GM23338 (cell line): ENCODE data around the gene SRP68. TPM values are rescaled to one million over a fixed set of nuclear protein-coding genes. Genes with fewer than 3 reads are reported as not detected.

Experiments used
- ATAC-seq: fragments of 200-7000 bp; cut with Tn5 transposase; 3 replicates; pipeline ENCODE4 v1.9.1; 2020
- DNase-seq: peaks from one replicate; pipeline ENCODE4 v3.0.0-alpha.2; 2015; ENCODE audit warnings: low spot score
- H2AFZ ChIP-seq: fragments of 200-600 bp; sonication (generic); 2 replicates; pipeline ENCODE4 v1.8.0; 2016; ENCODE audit warnings: antibody characterized with exemption, mild to moderate bottlenecking, moderate library complexity
- H3F3A ChIP-seq: fragments of 200-600 bp; sonication (generic); replicated peaks from 2 replicates; pipeline ENCODE4 v1.8.0; 2017; ENCODE audit warnings: antibody characterized with exemption, mixed run types, low read depth
- H3K27ac ChIP-seq: fragments of 200-600 bp; sonication (generic); 2 replicates; pipeline ENCODE4 v1.6.1; 2016; ENCODE audit warnings: low read depth
- H3K27me3 ChIP-seq: fragments of 200-600 bp; sonication (generic); 2 replicates; pipeline ENCODE4 v1.8.0; 2016; ENCODE audit warnings: mild to moderate bottlenecking, mixed run types, moderate library complexity; ENCODE audit not compliant: insufficient read depth
- H3K36me3 ChIP-seq: fragments of 200-600 bp; sonication (generic); 2 replicates; pipeline ENCODE4 v1.8.0; 2016; ENCODE audit warnings: mild to moderate bottlenecking; ENCODE audit not compliant: insufficient read depth
- H3K4me1 ChIP-seq: fragments of 200-600 bp; sonication (generic); 2 replicates; pipeline ENCODE4 v1.8.0; 2016; ENCODE audit warnings: mild to moderate bottlenecking, moderate library complexity; ENCODE audit not compliant: insufficient read depth
- H3K4me2 ChIP-seq: fragments of 200-600 bp; sonication (generic); 2 replicates; pipeline ENCODE4 v1.7.1; 2017; ENCODE audit warnings: mixed run types
- H3K4me3 ChIP-seq: fragments of 200-600 bp; sonication (generic); 2 replicates; pipeline ENCODE4 v1.6.1; 2016; ENCODE audit warnings: mixed run types
- H3K79me2 ChIP-seq: fragments of 200-600 bp; sonication (generic); replicated peaks from 2 replicates; pipeline ENCODE4 v1.8.0; 2017; ENCODE audit warnings: mild to moderate bottlenecking; ENCODE audit not compliant: insufficient read depth
- H3K9me2 ChIP-seq: fragments of 200-600 bp; sonication (generic); 2 replicates; pipeline ENCODE4 v1.8.0; 2017; ENCODE audit not compliant: insufficient read depth
- H4K20me1 ChIP-seq: fragments of 200-600 bp; sonication (generic); replicated peaks from 2 replicates; pipeline ENCODE4 v1.8.0; 2017; ENCODE audit warnings: mild to moderate bottlenecking; ENCODE audit not compliant: insufficient read depth
- H3K27ac Mint-ChIP-seq: 2 replicates; pipeline ENCODE4 v1.8.0; 2020; ENCODE audit warnings: inconsistent platforms, mild to moderate bottlenecking, moderate library complexity, mixed read lengths
- H3K27me3 Mint-ChIP-seq: 3 replicates; pipeline ENCODE4 v1.8.0; 2022; ENCODE audit warnings: low read depth, mild to moderate bottlenecking, moderate library complexity, mixed read lengths, inconsistent platforms; ENCODE audit not compliant: insufficient read depth, poor library complexity
- H3K36me3 Mint-ChIP-seq: 3 replicates; pipeline ENCODE4 v1.8.0; 2021; ENCODE audit warnings: low read depth, mild to moderate bottlenecking, inconsistent platforms, moderate library complexity, mixed read lengths
- H3K4me1 Mint-ChIP-seq: 3 replicates; pipeline ENCODE4 v1.8.0; 2020; ENCODE audit warnings: mild to moderate bottlenecking, inconsistent platforms, mixed read lengths
- H3K4me3 Mint-ChIP-seq: 3 replicates; pipeline ENCODE4 v1.8.0; 2021; ENCODE audit warnings: moderate library complexity, mild to moderate bottlenecking, inconsistent platforms, mixed read lengths
- H3K9me3 Mint-ChIP-seq: 3 replicates; pipeline ENCODE4 v1.8.0; 2020; ENCODE audit warnings: moderate library complexity, mild to moderate bottlenecking, inconsistent platforms, mixed read lengths
- CREB1 ChIP-seq: fragments of 250-450 bp; sonication (Bioruptor Pico); IDR thresholded peaks from 2 replicates; pipeline ENCODE4 v1.5.0; 2020; ENCODE audit warnings: low read depth, mild to moderate bottlenecking, moderate library complexity
- ETS1 ChIP-seq: IDR thresholded peaks from 2 replicates; pipeline ENCODE4 v1.6.1; 2016; ENCODE audit warnings: antibody characterized with exemption
- EZH2 ChIP-seq: fragments of 200-600 bp; sonication (generic); IDR thresholded peaks from one replicate; pipeline ENCODE4 v1.8.0; 2017; ENCODE audit warnings: antibody characterized with exemption, mild to moderate bottlenecking, low read depth; ENCODE audit not compliant: unreplicated experiment
- EZH2phosphoT487 ChIP-seq: fragments of 200-600 bp; sonication (generic); IDR thresholded peaks from one replicate; pipeline ENCODE4 v1.8.1; 2018; ENCODE audit warnings: antibody characterized with exemption; ENCODE audit not compliant: unreplicated experiment
- JUNB ChIP-seq: IDR thresholded peaks from one replicate; pipeline ENCODE4 v1.6.1; 2016; ENCODE audit warnings: antibody characterized with exemption; ENCODE audit not compliant: unreplicated experiment
- NANOG ChIP-seq: IDR thresholded peaks from 2 replicates; pipeline ENCODE4 v1.6.1; 2016; ENCODE audit warnings: antibody characterized with exemption, borderline replicate concordance
- POLR2AphosphoS5 ChIP-seq: IDR thresholded peaks from 2 replicates; pipeline ENCODE4 v1.6.1; 2016; ENCODE audit warnings: antibody characterized with exemption, low read depth
- STAT1 ChIP-seq: IDR thresholded peaks from one replicate; pipeline ENCODE4 v1.6.1; 2016; ENCODE audit warnings: antibody characterized with exemption; ENCODE audit not compliant: unreplicated experiment
- ZNF114 ChIP-seq: fragments of 250-450 bp; sonication (Bioruptor Pico); IDR thresholded peaks from 2 replicates; pipeline ENCODE4 v1.5.0; 2020; ENCODE audit warnings: mild to moderate bottlenecking, moderate library complexity
- ZNF331 ChIP-seq: fragments of 250-450 bp; sonication (Bioruptor Pico); IDR thresholded peaks from 2 replicates; pipeline ENCODE4 v1.5.0; 2020; ENCODE audit warnings: low read depth, mild to moderate bottlenecking, moderate library complexity
- ZNF462 ChIP-seq: fragments of 250-450 bp; sonication (Bioruptor Pico); IDR thresholded peaks from 2 replicates; pipeline ENCODE4 v1.5.0; 2020; ENCODE audit warnings: mild to moderate bottlenecking, moderate library complexity
- polyA plus RNA-seq: library from polyadenylated mRNA; unstranded; fragments of >200 nt; fragmentation: Nextera tagmentation; extraction: Ambion mirVana; gene quantifications from 2 replicates; pipeline ENCODE4 v1.2.1, GENCODE V29; 2016
- total RNA-seq: library from RNA; depleted of rRNA; stranded (reverse); fragments of >200 nt; shearing (Covaris generic); gene quantifications from 2 replicates; pipeline ENCODE4 v1.2.3, GENCODE V29; 2014
- TF ChIP-seq, protein P1 (sequence below), 2 experiments: fragments of 200-600 bp in 1 of 2; sonication (generic) in 1 of 2; conservative IDR thresholded peaks; 2 replicates each; pipeline versions ENCODE4 v1.5.1 to v1.6.1; 2016 to 2017; ENCODE audit warnings: antibody characterized with exemption in 2 of 2, low read depth in 2 of 2, mild to moderate bottlenecking in 2 of 2, moderate library complexity in 1 of 2
- TF ChIP-seq, protein P2 (sequence below): IDR thresholded peaks from one replicate; pipeline ENCODE4 v1.6.1; 2018; ENCODE audit warnings: antibody characterized with exemption; ENCODE audit not compliant: unreplicated experiment

SRP68 gene
- total and polyA plus RNA-seq, 2 experiments from 2014 or later: 30.7 to 62.8 TPM

DNA sequence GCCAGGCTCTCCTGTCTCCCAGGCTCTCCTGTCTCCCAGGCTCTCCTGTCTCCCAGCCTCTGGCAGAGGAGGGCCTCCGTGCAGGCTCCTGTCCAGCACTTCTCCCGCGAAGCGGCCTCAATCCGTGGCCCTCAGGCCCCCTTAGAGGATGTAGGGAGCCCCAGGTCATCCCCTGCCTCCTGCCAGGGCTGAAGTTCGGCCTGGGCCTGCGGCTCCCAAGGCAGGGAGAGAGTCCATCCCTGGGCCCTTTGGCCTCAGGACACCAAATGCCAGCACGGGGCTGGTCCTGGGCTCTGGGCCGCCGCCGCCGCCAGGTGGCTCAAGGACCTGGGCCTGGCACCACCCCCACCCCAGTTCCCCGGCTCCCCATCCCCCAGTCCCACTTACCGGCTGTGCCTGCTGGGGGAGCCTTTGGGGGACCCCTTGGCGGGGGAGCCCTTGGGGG is 45.6 kb downstream of the SRP68 start:
- Mint-ChIP-seq H3K4me3 (no peak overlapping the region), H3K4me1 (peaks cover 18% of the 10 kb centered on the region)

More for the DNA sequence above, 45.6 kb downstream of the SRP68 start:
- Histone ChIP-seq H3K4me3 (no peak overlapping the region), H3K27me3 (no peaks in the 10 kb centered on the region), H3K4me2 (no peak overlapping the region), H3K79me2 (no peaks in the 10 kb centered on the region), H3K36me3 (no peaks in the 10 kb centered on the region), H2AFZ (peak overlapping the region; percentile 84; the same call in 1 of the 2 replicates), H4K20me1 (no peaks in the 10 kb centered on the region), H3K27ac (no peak overlapping the region), H3K4me1 (peaks cover 13% of the 10 kb centered on the region), H3F3A (peaks cover 12% of the 10 kb centered on the region), H3K9me2 (no peaks in the 10 kb centered on the region)
- peak; percentile 26 for ATAC-seq
- Mint-ChIP-seq H3K36me3 (no peaks in the 10 kb centered on the region), H3K27ac (no peak overlapping the region), H3K27me3 (peaks cover 15% of the 10 kb centered on the region), H3K9me3 (no peaks in the 10 kb centered on the region)
- TF ChIP-seq POLR2AphosphoS5 (no peak), JUNB (no peak), STAT1 (no peak), ZNF331 (CRISPR knock-in tag) (no peak), ZNF114 (CRISPR knock-in tag) (no peak), EZH2phosphoT487 (no peak), EZH2 (no peak), ZNF462 (CRISPR knock-in tag) (no peak), NANOG (no peak), CREB1 (CRISPR knock-in tag) (no peak), ETS1 (no peak)
- TF ChIP-seq, protein P1, sequence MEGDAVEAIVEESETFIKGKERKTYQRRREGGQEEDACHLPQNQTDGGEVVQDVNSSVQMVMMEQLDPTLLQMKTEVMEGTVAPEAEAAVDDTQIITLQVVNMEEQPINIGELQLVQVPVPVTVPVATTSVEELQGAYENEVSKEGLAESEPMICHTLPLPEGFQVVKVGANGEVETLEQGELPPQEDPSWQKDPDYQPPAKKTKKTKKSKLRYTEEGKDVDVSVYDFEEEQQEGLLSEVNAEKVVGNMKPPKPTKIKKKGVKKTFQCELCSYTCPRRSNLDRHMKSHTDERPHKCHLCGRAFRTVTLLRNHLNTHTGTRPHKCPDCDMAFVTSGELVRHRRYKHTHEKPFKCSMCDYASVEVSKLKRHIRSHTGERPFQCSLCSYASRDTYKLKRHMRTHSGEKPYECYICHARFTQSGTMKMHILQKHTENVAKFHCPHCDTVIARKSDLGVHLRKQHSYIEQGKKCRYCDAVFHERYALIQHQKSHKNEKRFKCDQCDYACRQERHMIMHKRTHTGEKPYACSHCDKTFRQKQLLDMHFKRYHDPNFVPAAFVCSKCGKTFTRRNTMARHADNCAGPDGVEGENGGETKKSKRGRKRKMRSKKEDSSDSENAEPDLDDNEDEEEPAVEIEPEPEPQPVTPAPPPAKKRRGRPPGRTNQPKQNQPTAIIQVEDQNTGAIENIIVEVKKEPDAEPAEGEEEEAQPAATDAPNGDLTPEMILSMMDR (conservative IDR thresholded peaks at IDR 0.05; ENCODE audit: low read depth in 2 of 2): no peak
- TF ChIP-seq, protein P2, sequence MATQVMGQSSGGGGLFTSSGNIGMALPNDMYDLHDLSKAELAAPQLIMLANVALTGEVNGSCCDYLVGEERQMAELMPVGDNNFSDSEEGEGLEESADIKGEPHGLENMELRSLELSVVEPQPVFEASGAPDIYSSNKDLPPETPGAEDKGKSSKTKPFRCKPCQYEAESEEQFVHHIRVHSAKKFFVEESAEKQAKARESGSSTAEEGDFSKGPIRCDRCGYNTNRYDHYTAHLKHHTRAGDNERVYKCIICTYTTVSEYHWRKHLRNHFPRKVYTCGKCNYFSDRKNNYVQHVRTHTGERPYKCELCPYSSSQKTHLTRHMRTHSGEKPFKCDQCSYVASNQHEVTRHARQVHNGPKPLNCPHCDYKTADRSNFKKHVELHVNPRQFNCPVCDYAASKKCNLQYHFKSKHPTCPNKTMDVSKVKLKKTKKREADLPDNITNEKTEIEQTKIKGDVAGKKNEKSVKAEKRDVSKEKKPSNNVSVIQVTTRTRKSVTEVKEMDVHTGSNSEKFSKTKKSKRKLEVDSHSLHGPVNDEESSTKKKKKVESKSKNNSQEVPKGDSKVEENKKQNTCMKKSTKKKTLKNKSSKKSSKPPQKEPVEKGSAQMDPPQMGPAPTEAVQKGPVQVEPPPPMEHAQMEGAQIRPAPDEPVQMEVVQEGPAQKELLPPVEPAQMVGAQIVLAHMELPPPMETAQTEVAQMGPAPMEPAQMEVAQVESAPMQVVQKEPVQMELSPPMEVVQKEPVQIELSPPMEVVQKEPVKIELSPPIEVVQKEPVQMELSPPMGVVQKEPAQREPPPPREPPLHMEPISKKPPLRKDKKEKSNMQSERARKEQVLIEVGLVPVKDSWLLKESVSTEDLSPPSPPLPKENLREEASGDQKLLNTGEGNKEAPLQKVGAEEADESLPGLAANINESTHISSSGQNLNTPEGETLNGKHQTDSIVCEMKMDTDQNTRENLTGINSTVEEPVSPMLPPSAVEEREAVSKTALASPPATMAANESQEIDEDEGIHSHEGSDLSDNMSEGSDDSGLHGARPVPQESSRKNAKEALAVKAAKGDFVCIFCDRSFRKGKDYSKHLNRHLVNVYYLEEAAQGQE: no peak
- no peak for DNase-seq
